ENCODE results near the gene CAMKMT.

CAMKMT gene

GRCh38 chr2:44464437-44464836 is 102.7 kb downstream of the CAMKMT start:
- H3K4me3 ChIP-seq (ENCODE audit: low read depth, low read length), result no peak overlapping the region
- no peaks in the 10 kb centered on the region for H3K27me3 ChIP-seq (ENCODE audit: control insufficient read depth, insufficient read depth, low read length)
- H3K9ac ChIP-seq (ENCODE audit: low read length), result no peak overlapping the region
- peaks cover 26% of the 10 kb centered on the region for H3K4me1 ChIP-seq (ENCODE audit: control insufficient read depth, insufficient read depth, low read length)
- peak overlapping the region; percentile 74; the same call in 1 of the 2 replicates for H3K27ac ChIP-seq (ENCODE audit: low read depth, low read length)
- peaks cover 34% of the 10 kb centered on the region for H3K9me3 ChIP-seq (ENCODE audit: control insufficient read depth, insufficient read depth, low read depth, low read length)
- no peaks in the 10 kb centered on the region for H3K36me3 ChIP-seq (ENCODE audit: control insufficient read depth, insufficient read depth, low read length)

DNA sequence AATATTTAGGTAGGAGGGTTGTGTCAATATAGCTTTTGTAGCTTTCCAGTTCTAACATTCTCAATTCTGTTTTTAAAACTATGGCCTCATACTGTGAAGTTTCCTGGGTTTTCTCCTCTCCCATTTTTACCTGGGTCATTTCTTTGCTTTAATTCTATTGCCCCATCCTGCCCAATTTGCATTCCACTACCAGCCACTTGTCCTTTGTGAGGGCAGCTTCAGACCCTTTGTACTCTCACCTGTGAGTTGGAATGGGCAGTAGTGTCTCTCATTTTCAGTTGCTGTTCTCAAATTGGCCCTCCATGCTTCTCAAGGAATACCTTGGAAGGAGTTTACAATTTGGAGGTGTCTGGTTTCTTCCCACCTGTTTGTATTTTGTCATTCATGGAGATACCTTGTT is 108.4 kb downstream of the CAMKMT start:
- Histone ChIP-seq H3K4me1 (ENCODE audit: control insufficient read depth, insufficient read depth, low read length) (peaks cover 10% of the 10 kb centered on the region), H3K4me3 (ENCODE audit: low read depth, low read length) (no peak overlapping the region), H3K36me3 (ENCODE audit: control insufficient read depth, insufficient read depth, low read length) (no peaks in the 10 kb centered on the region), H3K9ac (ENCODE audit: low read length) (no peak overlapping the region), H3K27me3 (ENCODE audit: control insufficient read depth, insufficient read depth, low read length) (no peaks in the 10 kb centered on the region), H3K9me3 (ENCODE audit: control insufficient read depth, insufficient read depth, low read depth, low read length) (peaks cover 23% of the 10 kb centered on the region), H3K27ac (ENCODE audit: low read depth, low read length) (peak overlapping the region; percentile 68; the same call in 1 of the 2 replicates)

DNA sequence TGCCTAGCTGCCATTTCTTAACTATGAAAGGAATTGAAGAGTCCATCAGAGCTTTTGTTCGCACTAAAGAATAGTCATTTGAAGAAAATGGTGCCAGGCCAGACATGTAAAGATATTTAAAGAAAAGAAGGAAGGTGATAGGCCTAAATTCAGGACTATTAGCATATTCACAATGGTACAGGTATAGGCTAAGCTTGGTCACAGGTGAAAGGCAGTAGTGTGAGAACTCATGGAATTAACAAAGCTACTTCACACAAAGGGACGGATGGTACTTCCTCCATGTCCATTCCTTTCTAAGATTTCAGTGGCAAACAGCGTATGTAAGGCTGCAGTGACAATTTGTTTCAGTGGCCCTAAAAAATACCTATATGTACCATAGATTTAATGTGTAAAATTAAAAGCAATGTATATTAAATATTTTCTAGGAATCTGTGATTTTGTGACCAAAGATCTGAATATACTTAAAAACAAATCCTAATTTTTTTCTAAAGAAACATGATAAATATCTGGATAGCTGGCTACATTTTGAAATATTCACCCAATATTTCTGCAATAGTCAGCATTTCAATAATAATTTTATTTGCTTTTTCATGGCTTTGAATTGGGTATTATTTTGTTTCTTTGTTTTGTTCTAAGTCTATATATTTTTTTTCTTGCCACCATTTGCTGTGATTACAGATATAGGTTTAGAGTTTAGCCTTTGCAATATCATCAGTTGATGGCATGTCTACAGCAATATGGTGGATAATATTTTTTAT is 116.1 kb downstream of the CAMKMT start:
- no peak overlapping the region for H3K27ac ChIP-seq (ENCODE audit: low read depth, low read length)
- no peak overlapping the region for H3K9ac ChIP-seq (ENCODE audit: low read length)

GRCh38 chr2:44479127-44479887 is 117.6 kb downstream of the CAMKMT start:
- H3K27ac ChIP-seq (ENCODE audit: low read depth, low read length), result no peak overlapping the region
- no peak overlapping the region for H3K4me3 ChIP-seq (ENCODE audit: low read depth, low read length)
- H3K27me3 ChIP-seq (ENCODE audit: control insufficient read depth, insufficient read depth, low read length), result no peaks in the 10 kb centered on the region
- no peaks in the 10 kb centered on the region for H3K9me3 ChIP-seq (ENCODE audit: control insufficient read depth, insufficient read depth, low read depth, low read length)
- no peaks in the 10 kb centered on the region for H3K36me3 ChIP-seq (ENCODE audit: control insufficient read depth, insufficient read depth, low read length)
- H3K4me1 ChIP-seq (ENCODE audit: control insufficient read depth, insufficient read depth, low read length), result peaks cover 8% of the 10 kb centered on the region; the same call in 1 of the 2 replicates
- no peak overlapping the region for H3K9ac ChIP-seq (ENCODE audit: low read length)

More for the DNA sequence above, 116.1 kb downstream of the CAMKMT start:
- no peaks in the 10 kb centered on the region for H3K36me3 ChIP-seq (ENCODE audit: control insufficient read depth, insufficient read depth, low read length)
- no peaks in the 10 kb centered on the region for H3K9me3 ChIP-seq (ENCODE audit: control insufficient read depth, insufficient read depth, low read depth, low read length)
- H3K4me3 ChIP-seq (ENCODE audit: low read depth, low read length), result no peak overlapping the region
- H3K27me3 ChIP-seq (ENCODE audit: control insufficient read depth, insufficient read depth, low read length), result no peaks in the 10 kb centered on the region
- peaks cover 8% of the 10 kb centered on the region; the same call in 1 of the 2 replicates for H3K4me1 ChIP-seq (ENCODE audit: control insufficient read depth, insufficient read depth, low read length)

DNA sequence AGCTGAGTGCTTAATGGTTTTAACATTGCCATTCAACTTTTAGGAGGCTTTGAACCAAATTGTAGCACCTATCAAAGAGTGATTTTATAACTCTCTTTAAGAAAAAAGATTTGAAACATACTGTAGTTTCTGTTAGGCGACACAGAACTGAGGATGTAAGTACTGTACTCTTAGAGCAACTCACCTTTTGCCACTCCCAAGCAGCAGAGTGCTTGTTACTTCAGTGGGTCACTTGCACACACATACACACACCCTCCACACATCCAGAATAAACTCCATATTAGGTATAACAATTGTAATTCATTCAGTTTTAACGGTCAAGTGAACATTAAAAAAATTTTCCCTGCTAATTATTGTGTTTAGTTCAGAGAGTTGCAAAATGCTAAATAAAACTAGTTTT is 118.3 kb downstream of the CAMKMT start:
- Histone ChIP-seq H3K4me1 (ENCODE audit: control insufficient read depth, insufficient read depth, low read length) (peaks cover 8% of the 10 kb centered on the region; the same call in 1 of the 2 replicates), H3K36me3 (ENCODE audit: control insufficient read depth, insufficient read depth, low read length) (no peaks in the 10 kb centered on the region), H3K9me3 (ENCODE audit: control insufficient read depth, insufficient read depth, low read depth, low read length) (no peaks in the 10 kb centered on the region), H3K27ac (ENCODE audit: low read depth, low read length) (no peak overlapping the region), H3K4me3 (ENCODE audit: low read depth, low read length) (no peak overlapping the region), H3K9ac (ENCODE audit: low read length) (no peak overlapping the region), H3K27me3 (ENCODE audit: control insufficient read depth, insufficient read depth, low read length) (no peaks in the 10 kb centered on the region)

GRCh38 chr2:44487052-44487451 is 125.3 kb downstream of the CAMKMT start:
- Histone ChIP-seq H3K9ac (ENCODE audit: low read length) (no peak overlapping the region), H3K4me3 (ENCODE audit: low read depth, low read length) (no peak overlapping the region), H3K27me3 (ENCODE audit: control insufficient read depth, insufficient read depth, low read length) (no peaks in the 10 kb centered on the region), H3K9me3 (ENCODE audit: control insufficient read depth, insufficient read depth, low read depth, low read length) (no peaks in the 10 kb centered on the region), H3K27ac (ENCODE audit: low read depth, low read length) (no peak overlapping the region), H3K36me3 (ENCODE audit: control insufficient read depth, insufficient read depth, low read length) (no peaks in the 10 kb centered on the region), H3K4me1 (ENCODE audit: control insufficient read depth, insufficient read depth, low read length) (no peaks in the 10 kb centered on the region)

DNA sequence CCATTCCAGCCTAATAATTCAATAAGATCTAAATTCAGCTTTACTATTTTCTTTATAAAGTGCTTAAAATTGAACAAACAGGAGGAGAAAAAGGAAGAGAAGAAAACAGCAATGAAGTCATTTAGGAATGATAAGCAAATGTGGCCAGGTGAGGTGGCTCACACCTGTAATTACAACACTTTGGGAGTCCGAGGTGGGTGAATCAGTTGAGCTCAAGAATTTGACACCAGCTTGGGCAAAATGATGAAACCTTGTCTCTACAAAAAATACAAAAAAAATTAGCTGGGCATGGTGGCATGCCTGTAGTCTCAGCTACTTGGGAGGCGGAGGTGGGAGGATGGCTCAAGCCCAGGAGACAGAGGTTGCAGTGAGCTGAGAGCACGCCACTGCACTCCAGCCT is 129.0 kb downstream of the CAMKMT start:
- Histone ChIP-seq H3K9ac (ENCODE audit: low read length) (no peak overlapping the region), H3K9me3 (ENCODE audit: control insufficient read depth, insufficient read depth, low read depth, low read length) (no peaks in the 10 kb centered on the region), H3K4me3 (ENCODE audit: low read depth, low read length) (no peak overlapping the region), H3K27ac (ENCODE audit: low read depth, low read length) (no peak overlapping the region), H3K4me1 (ENCODE audit: control insufficient read depth, insufficient read depth, low read length) (no peaks in the 10 kb centered on the region), H3K36me3 (ENCODE audit: control insufficient read depth, insufficient read depth, low read length) (no peaks in the 10 kb centered on the region), H3K27me3 (ENCODE audit: control insufficient read depth, insufficient read depth, low read length) (no peaks in the 10 kb centered on the region)

DNA sequence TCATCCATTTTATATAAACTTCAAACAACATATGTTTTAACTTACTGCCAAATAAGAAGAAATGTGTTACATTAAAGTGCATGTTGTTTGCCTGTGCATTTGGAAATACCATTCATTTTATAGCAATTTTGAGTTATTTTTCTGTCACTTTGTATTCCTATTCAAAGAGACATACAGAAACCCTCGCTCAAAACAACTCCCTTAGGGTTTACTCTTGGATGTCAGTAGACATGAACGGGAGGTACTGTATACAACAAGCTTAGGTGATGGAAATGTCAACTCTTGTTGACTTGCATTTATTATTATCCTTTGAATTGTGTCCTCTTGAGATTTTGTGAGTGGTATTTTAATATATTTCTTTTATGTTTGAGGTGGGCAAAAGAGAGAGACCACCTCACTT is 132.3 kb downstream of the CAMKMT start:
- no peaks in the 10 kb centered on the region for H3K9me3 ChIP-seq (ENCODE audit: control insufficient read depth, insufficient read depth, low read depth, low read length)
- no peak overlapping the region for H3K4me3 ChIP-seq (ENCODE audit: low read depth, low read length)
- no peak overlapping the region for H3K27ac ChIP-seq (ENCODE audit: low read depth, low read length)
- no peaks in the 10 kb centered on the region for H3K27me3 ChIP-seq (ENCODE audit: control insufficient read depth, insufficient read depth, low read length)
- peaks cover 7% of the 10 kb centered on the region; the same call in 1 of the 2 replicates for H3K4me1 ChIP-seq (ENCODE audit: control insufficient read depth, insufficient read depth, low read length)
- no peaks in the 10 kb centered on the region for H3K36me3 ChIP-seq (ENCODE audit: control insufficient read depth, insufficient read depth, low read length)
- no peak overlapping the region for H3K9ac ChIP-seq (ENCODE audit: low read length)

GRCh38 chr2:44495035-44495434 is 133.3 kb downstream of the CAMKMT start:
- no peaks in the 10 kb centered on the region for H3K27me3 ChIP-seq (ENCODE audit: control insufficient read depth, insufficient read depth, low read length)
- H3K9ac ChIP-seq (ENCODE audit: low read length), result no peak overlapping the region
- H3K4me3 ChIP-seq (ENCODE audit: low read depth, low read length), result no peak overlapping the region
- no peaks in the 10 kb centered on the region for H3K36me3 ChIP-seq (ENCODE audit: control insufficient read depth, insufficient read depth, low read length)
- H3K9me3 ChIP-seq (ENCODE audit: control insufficient read depth, insufficient read depth, low read depth, low read length), result no peaks in the 10 kb centered on the region
- H3K4me1 ChIP-seq (ENCODE audit: control insufficient read depth, insufficient read depth, low read length), result peaks cover 7% of the 10 kb centered on the region; the same call in 1 of the 2 replicates
- no peak overlapping the region for H3K27ac ChIP-seq (ENCODE audit: low read depth, low read length)

DNA sequence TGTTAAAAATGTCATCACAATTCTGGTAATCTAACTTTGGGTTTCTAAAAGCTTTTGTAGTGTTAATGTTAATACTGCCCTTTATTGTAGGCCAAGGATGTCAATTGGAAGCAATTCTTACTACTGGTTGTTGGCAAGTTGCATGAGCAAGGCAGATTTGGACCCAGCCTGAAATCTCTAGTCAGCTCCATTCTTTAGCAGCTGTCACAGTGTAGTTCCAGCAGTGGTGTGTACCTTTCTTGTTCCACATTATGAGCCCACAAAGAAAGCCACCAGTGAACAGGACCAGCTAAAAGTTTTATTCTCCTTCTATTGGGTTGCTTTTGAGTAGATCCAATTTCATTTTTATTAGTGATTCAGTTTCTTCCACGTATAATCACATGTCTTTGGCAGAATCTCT is 133.8 kb downstream of the CAMKMT start:
- Histone ChIP-seq H3K4me1 (ENCODE audit: control insufficient read depth, insufficient read depth, low read length) (peaks cover 7% of the 10 kb centered on the region; the same call in 1 of the 2 replicates), H3K36me3 (ENCODE audit: control insufficient read depth, insufficient read depth, low read length) (no peaks in the 10 kb centered on the region), H3K27me3 (ENCODE audit: control insufficient read depth, insufficient read depth, low read length) (no peaks in the 10 kb centered on the region), H3K27ac (ENCODE audit: low read depth, low read length) (no peak overlapping the region), H3K9me3 (ENCODE audit: control insufficient read depth, insufficient read depth, low read depth, low read length) (no peaks in the 10 kb centered on the region), H3K4me3 (ENCODE audit: low read depth, low read length) (no peak overlapping the region), H3K9ac (ENCODE audit: low read length) (no peak overlapping the region)

DNA sequence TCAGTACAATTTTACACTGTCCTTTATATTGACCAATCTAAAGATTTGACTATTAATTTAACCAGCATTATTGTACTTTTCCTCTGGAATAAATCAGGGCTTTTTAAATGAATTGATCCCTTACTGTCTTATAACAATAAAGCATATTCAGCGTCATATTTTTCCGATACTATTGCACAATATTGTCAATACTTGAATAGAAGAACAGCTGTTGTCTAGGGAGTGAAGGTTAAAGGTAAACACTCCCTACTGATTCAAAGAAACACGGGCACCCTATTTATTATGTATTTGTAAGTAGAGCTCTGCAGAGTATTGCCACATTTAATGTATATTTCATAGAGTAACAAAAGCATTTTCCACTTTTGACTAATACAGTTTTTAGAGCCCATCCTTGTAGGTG is 134.4 kb downstream of the CAMKMT start:
- H3K27me3 ChIP-seq (ENCODE audit: control insufficient read depth, insufficient read depth, low read length), result no peaks in the 10 kb centered on the region
- H3K9me3 ChIP-seq (ENCODE audit: control insufficient read depth, insufficient read depth, low read depth, low read length), result no peaks in the 10 kb centered on the region
- H3K36me3 ChIP-seq (ENCODE audit: control insufficient read depth, insufficient read depth, low read length), result no peaks in the 10 kb centered on the region
- H3K4me1 ChIP-seq (ENCODE audit: control insufficient read depth, insufficient read depth, low read length), result peaks cover 7% of the 10 kb centered on the region; the same call in 1 of the 2 replicates
- no peak overlapping the region for H3K27ac ChIP-seq (ENCODE audit: low read depth, low read length)
- no peak overlapping the region for H3K9ac ChIP-seq (ENCODE audit: low read length)
- no peak overlapping the region for H3K4me3 ChIP-seq (ENCODE audit: low read depth, low read length)
